IMR-90 (cell line): ENCODE results near the gene EYS. TPM values are rescaled to one million over a fixed set of nuclear protein-coding genes. Genes with fewer than 3 reads are reported as not detected.

Source experiments
- ATAC-seq: fragments of 200-7000 bp; cut with Tn5 transposase; 2 replicates; pipeline ENCODE4 v1.9.1; 2020; ENCODE audit warnings: low read depth, mild to moderate bottlenecking, moderate library complexity
- BruUV-seq: library from RNA; stranded (reverse); fragments of 400-500 nt; replicated peaks from 2 replicates; lab custom pipeline; 2021; lab: Mats Ljungman, UMichigan
- CTCF ChIA-PET: fragments of 300-600 bp; formaldehyde crosslinking; extraction: SDS; loops from one replicate; lab custom pipeline; 2021; ENCODE audit warnings: antibody characterized with exemption; lab: Yijun Ruan, JAX
- POLR2A ChIA-PET: fragments of 300-600 bp; sonication (Branson Sonifier 250); formaldehyde crosslinking; loops from one replicate; lab custom pipeline; 2022; ENCODE audit warnings: antibody characterized with exemption; ENCODE audit not compliant: unreplicated experiment; lab: Charles Lee
- DNase-seq: peaks from one replicate; pipeline ENCODE4 v3.0.0; 2013
- H2AFZ ChIP-seq: replicated peaks from 2 replicates; pipeline ENCODE3; 2013; ENCODE audit warnings: low read length, mild to moderate bottlenecking; ENCODE audit not compliant: poor library complexity
- H2AK5ac ChIP-seq: 2 replicates; pipeline ENCODE4 v1.6.1; 2013; ENCODE audit warnings: low read depth, low read length, inconsistent platforms
- H2AK9ac ChIP-seq: replicated peaks from 2 replicates; pipeline ENCODE3; 2013; ENCODE audit warnings: mild to moderate bottlenecking, low read depth, low read length, moderate library complexity; ENCODE audit not compliant: poor library complexity
- H2BK120ac ChIP-seq: 2 replicates; pipeline ENCODE4 v1.6.1; 2013; ENCODE audit warnings: low read depth, low read length, inconsistent platforms
- H2BK15ac ChIP-seq: 3 replicates; pipeline ENCODE4 v1.6.1; 2013; ENCODE audit warnings: low read depth, low read length, inconsistent platforms
- H2BK20ac ChIP-seq: 2 replicates; pipeline ENCODE4 v1.6.1; 2013; ENCODE audit warnings: low read depth, mild to moderate bottlenecking, inconsistent platforms, low read length, moderate library complexity
- H2BK5ac ChIP-seq: 2 replicates; pipeline ENCODE4 v1.6.1; 2013; ENCODE audit warnings: mild to moderate bottlenecking, low read depth, low read length, inconsistent platforms; ENCODE audit not compliant: poor library complexity, severe bottlenecking
- H3K14ac ChIP-seq: replicated peaks from 2 replicates; pipeline ENCODE4 v1.6.1; 2013; ENCODE audit warnings: low read depth, low read length, inconsistent platforms
- H3K18ac ChIP-seq: 2 replicates; pipeline ENCODE4 v1.6.1; 2013; ENCODE audit warnings: low read depth, low read length, control low read depth
- H3K23ac ChIP-seq: 2 replicates; pipeline ENCODE4 v1.6.1; 2013; ENCODE audit warnings: low read depth, low read length, inconsistent platforms
- H3K27ac ChIP-seq: 2 replicates; pipeline ENCODE4 v1.5.1; 2013; ENCODE audit warnings: mild to moderate bottlenecking, control low read depth, low read length; ENCODE audit not compliant: insufficient read depth
- H3K27me3 ChIP-seq: 2 replicates; pipeline ENCODE4 v1.6.1; 2013; ENCODE audit warnings: low read length; ENCODE audit not compliant: control insufficient read depth, insufficient read depth
- H3K36me3 ChIP-seq: 2 replicates; pipeline ENCODE4 v1.6.1; 2013; ENCODE audit warnings: low read length, mixed read lengths; ENCODE audit not compliant: control insufficient read depth, insufficient read depth
- H3K4ac ChIP-seq: 2 replicates; pipeline ENCODE4 v1.6.1; 2013; ENCODE audit warnings: low read depth, low read length, inconsistent platforms
- H3K4me1 ChIP-seq: 2 replicates; pipeline ENCODE4 v1.6.1; 2013; ENCODE audit warnings: low read length, mixed read lengths; ENCODE audit not compliant: control insufficient read depth, insufficient read depth
- H3K4me2 ChIP-seq: 2 replicates; pipeline ENCODE4 v1.6.1; 2013; ENCODE audit warnings: low read depth, mild to moderate bottlenecking, control low read depth, low read length, moderate library complexity
- H3K4me3 ChIP-seq: 2 replicates; pipeline ENCODE4 v1.5.1; 2013; ENCODE audit warnings: low read depth, mild to moderate bottlenecking, control low read depth, low read length, moderate library complexity; ENCODE audit not compliant: insufficient read depth
- H3K56ac ChIP-seq: 2 replicates; pipeline ENCODE4 v1.6.1; 2013; ENCODE audit warnings: low read length, inconsistent platforms; ENCODE audit not compliant: insufficient read depth; ENCODE audit errors: extremely low read depth
- H3K79me1 ChIP-seq, 2 experiments: 2 replicates each; pipeline ENCODE4 v1.6.1; 2013; ENCODE audit warnings: low read length in 2 of 2, inconsistent platforms in 1 of 2, low read depth in 1 of 2
- H3K9ac ChIP-seq: 2 replicates; pipeline ENCODE4 v1.6.1; 2013; ENCODE audit warnings: low read depth, low read length, control low read depth
- H3K9me1 ChIP-seq: 2 replicates; pipeline ENCODE4 v1.6.1; 2013; ENCODE audit warnings: low read length, inconsistent platforms; ENCODE audit not compliant: insufficient read depth
- H3K9me3 ChIP-seq: 2 replicates; pipeline ENCODE4 v1.6.1; 2013; ENCODE audit warnings: low read length; ENCODE audit not compliant: control insufficient read depth, insufficient read depth
- H4K20me1 ChIP-seq: 2 replicates; pipeline ENCODE4 v1.6.1; 2013; ENCODE audit warnings: low read length, inconsistent platforms; ENCODE audit not compliant: insufficient read depth
- H4K5ac ChIP-seq: 2 replicates; pipeline ENCODE4 v1.6.1; 2013; ENCODE audit warnings: mild to moderate bottlenecking, low read depth, low read length, control low read depth
- H4K8ac ChIP-seq, 2 experiments: 2 replicates each; pipeline ENCODE4 v1.6.1; 2013; ENCODE audit warnings: low read depth in 2 of 2, low read length in 2 of 2, control low read depth in 1 of 2, inconsistent platforms in 1 of 2
- H4K91ac ChIP-seq: 2 replicates; pipeline ENCODE4 v1.6.1; 2013; ENCODE audit warnings: low read depth, low read length, inconsistent platforms; ENCODE audit not compliant: insufficient read depth
- BHLHE40 ChIP-seq: fragments of 150-350 bp; IDR thresholded peaks from 2 replicates; pipeline ENCODE4 v1.6.1; 2016; ENCODE audit warnings: mild to moderate bottlenecking, low read depth, low read length
- CEBPB ChIP-seq: IDR thresholded peaks from 2 replicates; pipeline ENCODE4 v1.6.1; 2012; ENCODE audit warnings: low read depth, low read length, improper control_type of control experiment
- CHD1 ChIP-seq: IDR thresholded peaks from 2 replicates; pipeline ENCODE4 v1.6.1; 2012; ENCODE audit warnings: low read depth, low read length, improper control_type of control experiment
- CTCF ChIP-seq: conservative IDR thresholded peaks from 2 replicates; pipeline ENCODE4 v1.5.1; 2012; ENCODE audit warnings: mild to moderate bottlenecking, low read depth, low read length, improper control_type of control experiment
- ELK1 ChIP-seq: fragments of 150-350 bp; IDR thresholded peaks from 2 replicates; pipeline ENCODE4 v1.6.1; 2016; ENCODE audit warnings: low read depth, mild to moderate bottlenecking, low read length, moderate library complexity, borderline replicate concordance
- FOS ChIP-seq: fragments of 150-350 bp; IDR thresholded peaks from 2 replicates; pipeline ENCODE4 v1.6.1; 2016; ENCODE audit warnings: low read depth, low read length
- MAFK ChIP-seq: IDR thresholded peaks from 2 replicates; pipeline ENCODE4 v1.6.1; 2012; ENCODE audit warnings: low read depth, low read length, improper control_type of control experiment
- MAZ ChIP-seq: IDR thresholded peaks from 2 replicates; pipeline ENCODE4 v1.6.1; 2012; ENCODE audit warnings: low read depth, mild to moderate bottlenecking, low read length, improper control_type of control experiment, moderate library complexity, borderline replicate concordance
- MXI1 ChIP-seq: IDR thresholded peaks from 2 replicates; pipeline ENCODE4 v1.6.1; 2012; ENCODE audit warnings: low read depth, mild to moderate bottlenecking, low read length, moderate library complexity, borderline replicate concordance
- NFE2L2 ChIP-seq: fragments of 150-350 bp; IDR thresholded peaks from 2 replicates; pipeline ENCODE4 v1.6.1; 2016; ENCODE audit warnings: low read depth, mild to moderate bottlenecking, low read length
- POLR2A ChIP-seq: IDR thresholded peaks from 2 replicates; pipeline ENCODE4 v1.6.1; 2012; ENCODE audit warnings: mild to moderate bottlenecking, low read depth, low read length
- RAD21 ChIP-seq: IDR thresholded peaks from 2 replicates; pipeline ENCODE4 v1.6.1; 2012; ENCODE audit warnings: low read length, improper control_type of control experiment
- RCOR1 ChIP-seq: IDR thresholded peaks from 2 replicates; pipeline ENCODE4 v1.6.1; 2012; ENCODE audit warnings: mild to moderate bottlenecking, low read length, improper control_type of control experiment; ENCODE audit not compliant: insufficient replicate concordance
- RFX5 ChIP-seq: IDR thresholded peaks from 2 replicates; pipeline ENCODE4 v1.8.0; 2012; ENCODE audit warnings: low read depth, mild to moderate bottlenecking, low read length, moderate library complexity
- SMC3 ChIP-seq: fragments of 150-350 bp; IDR thresholded peaks from 2 replicates; pipeline ENCODE4 v1.6.1; 2016; ENCODE audit warnings: low read depth, mild to moderate bottlenecking, antibody characterized with exemption, low read length, moderate library complexity
- USF2 ChIP-seq: fragments of 150-350 bp; IDR thresholded peaks from 2 replicates; pipeline ENCODE4 v1.6.1; 2017; ENCODE audit warnings: mild to moderate bottlenecking, antibody characterized with exemption, low read length, low read depth
- WGBS, 2 experiments: methylation state at CpG; one replicate each; pipeline versions ENCODE4 v1.1.5 to v1.1.7; 2013; ENCODE audit warnings: missing lambda C conversion rate in 2 of 2; ENCODE audit not compliant: insufficient read length in 1 of 2; ENCODE audit errors: extremely low coverage in 2 of 2; 5-methylcytosine and 5-hydroxymethylcytosine counted together
- dilution Hi-C: fragments of 300-500 bp; cut with HindIII; formaldehyde crosslinking; loops from one replicate; pipeline ENCODE4 v1.14.3; 2018; ENCODE audit warnings: low sequenced_read_pairs; ENCODE audit not compliant: unreplicated experiment
- in situ Hi-C: fragments of 300-500 bp; cut with MboI; formaldehyde crosslinking; loops from 3 replicates; pipeline ENCODE4 v1.14.3; 2019; ENCODE audit warnings: low sequenced_read_pairs, inconsistent platforms, mixed read lengths
- intact Hi-C: fragments of 100-400 bp; cut with micrococcal nuclease; formaldehyde crosslinking; loops from 2 replicates; pipeline ENCODE4 v1.10.0; 2022
- polyA plus RNA-seq, 3 experiments: library from polyadenylated mRNA; depleted of rRNA; stranded (reverse); fragments of >200 nt; gene quantifications; 2 replicates each; pipeline ENCODE4 v1.2.3, GENCODE V29; 2012; ENCODE audit warnings: low replicate concordance in 1 of 3
- total RNA-seq: library from RNA; depleted of rRNA; stranded (reverse); fragments of >200 nt; gene quantifications from 2 replicates; pipeline ENCODE4 v1.2.3, GENCODE V29; 2012

Gene EYS
- total and polyA plus RNA-seq, 2 of the 4 experiments (the other 2 are of a cell fraction): under 0.01 TPM; not detected in 1

- no peak for DNase-seq
- no peak overlapping the region for H2AFZ ChIP-seq
- peaks cover 1% of the 10 kb centered on the region; the same call in 1 of the 2 replicates for H3K4me1 ChIP-seq
- no peaks in the 10 kb centered on the region for H3K9me3 ChIP-seq
- no peak overlapping the region for H2BK120ac ChIP-seq
- no peaks in the 10 kb centered on the region for H3K36me3 ChIP-seq
- no peak overlapping the region for H3K27ac ChIP-seq
- H2BK20ac ChIP-seq: no peak overlapping the region
- peak overlapping the region in 1 of 2 experiments; percentile 33; a peak in 1 of 4 replicates for H4K8ac ChIP-seq
- H4K20me1 ChIP-seq: no peaks in the 10 kb centered on the region
- ChIA-PET CTCF (no interaction called here), POLR2A (no interaction called here)
- no peak overlapping the region for H2BK5ac ChIP-seq
- H2BK15ac ChIP-seq: no peak overlapping the region
- intact Hi-C loops: no loop called here
- no peak for TF ChIP-seq BHLHE40
- TF ChIP-seq RFX5: no peak
- no peak for TF ChIP-seq RCOR1
- no peak for TF ChIP-seq NFE2L2
- no peak for TF ChIP-seq SMC3
- no peak for TF ChIP-seq CEBPB
- TF ChIP-seq CTCF: no peak
- no peak for TF ChIP-seq ELK1
- no peak for TF ChIP-seq RAD21
- no peak for TF ChIP-seq MAFK
- no peak for TF ChIP-seq POLR2A
- no peak for TF ChIP-seq CHD1
- no peak for TF ChIP-seq MXI1
- no peak for TF ChIP-seq MAZ
- no peak for TF ChIP-seq USF2
- no peak for TF ChIP-seq FOS
- no peak overlapping the region for H3K9ac ChIP-seq
- H3K4me2 ChIP-seq: no peak overlapping the region
- no peak overlapping the region for H3K23ac ChIP-seq
- H3K79me1 ChIP-seq: no peaks in the 10 kb centered on the region
- no peaks in the 10 kb centered on the region for H3K27me3 ChIP-seq
- H3K4ac ChIP-seq: no peak overlapping the region
- H3K9me1 ChIP-seq: no peaks in the 10 kb centered on the region
- in situ Hi-C loops: no loop called here
- no peak for ATAC-seq
- H4K91ac ChIP-seq: no peak overlapping the region
- no TSS peak for BruUV-seq
- dilution Hi-C loops: no loop called here
- no peak overlapping the region for H4K5ac ChIP-seq
- 89% methylated on average over 1 of the region's 4 CpGs; no CpG with 5 or more reads in 1 of the 2 experiments for WGBS, 2 experiments
- H3K18ac ChIP-seq: no peak overlapping the region
- no peak overlapping the region for H3K56ac ChIP-seq
- H2AK9ac ChIP-seq: no peak overlapping the region
- H3K4me3 ChIP-seq: no peak overlapping the region
- no peak overlapping the region for H2AK5ac ChIP-seq
- H3K14ac ChIP-seq: no peak overlapping the region
These were observed 1913.4 kb downstream of the EYS start for GRCh38 chr6:63793465-63794137.
